Measurements from ENCODE around the gene HOXA7. TPM values are rescaled to one million over a fixed set of nuclear protein-coding genes. Genes with fewer than 3 reads are reported as not detected.

The HOXA7 gene
- total RNA-seq, 4 donors from 2014 or later = 0.26 to 9.1 (median 5.2) TPM

DNA sequence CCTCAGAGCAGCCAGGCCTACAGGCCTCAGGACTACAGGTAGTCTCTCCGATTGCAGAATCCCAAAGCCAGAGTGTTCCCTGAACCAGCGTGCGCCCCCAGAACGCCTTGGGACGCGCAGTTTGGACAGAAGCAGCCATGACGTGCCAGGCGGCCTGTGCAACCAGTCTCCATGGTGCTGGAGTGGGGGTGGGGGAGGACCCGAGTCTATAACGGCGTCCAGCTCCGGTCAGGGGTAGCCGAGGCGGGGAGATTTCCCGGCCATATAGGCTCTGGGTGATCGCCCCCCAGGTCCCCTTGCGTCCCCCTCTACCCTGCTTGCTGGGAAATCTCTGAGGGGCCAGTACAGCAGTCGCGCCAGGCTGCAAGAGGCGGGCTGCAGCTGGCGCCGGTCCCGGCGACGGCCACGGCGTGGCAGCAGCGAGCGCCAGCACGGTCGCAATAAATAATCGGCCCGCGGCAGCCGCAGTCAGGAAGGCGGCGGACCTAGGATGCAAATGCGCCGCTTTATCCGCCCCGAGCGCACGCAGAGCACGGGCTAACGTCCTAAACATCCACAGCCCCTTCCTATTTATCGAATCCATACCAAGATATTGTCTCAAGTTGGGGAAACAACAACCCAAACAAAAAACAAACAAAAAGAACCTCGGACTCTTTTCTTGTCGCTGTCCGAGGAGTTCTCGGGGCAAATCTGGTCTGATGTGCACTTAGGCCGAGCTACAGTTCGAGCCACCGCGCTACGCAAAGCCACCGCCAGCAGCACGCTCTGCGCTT lies 5.7 kb downstream of the HOXA7 start:
- Histone ChIP-seq H3K36me3 (no peaks in the 10 kb centered on the region), H3K4me1 (peaks cover 0 to 4% of the 10 kb centered on the region in 2 donors), H3K4me3 (peak overlapping the region; percentile 59 to 67), H3K27ac (peak overlapping the region; percentile 96), H3K27me3 (no peaks in the 10 kb centered on the region), H3K9me3 (no peaks in the 10 kb centered on the region)
- DNase-seq = peak; percentile 77 to 85
- TF ChIP-seq POLR2A (IDR thresholded peaks at IDR 0.05) = peak; percentile 78 to 82
- TF ChIP-seq, protein P1, sequence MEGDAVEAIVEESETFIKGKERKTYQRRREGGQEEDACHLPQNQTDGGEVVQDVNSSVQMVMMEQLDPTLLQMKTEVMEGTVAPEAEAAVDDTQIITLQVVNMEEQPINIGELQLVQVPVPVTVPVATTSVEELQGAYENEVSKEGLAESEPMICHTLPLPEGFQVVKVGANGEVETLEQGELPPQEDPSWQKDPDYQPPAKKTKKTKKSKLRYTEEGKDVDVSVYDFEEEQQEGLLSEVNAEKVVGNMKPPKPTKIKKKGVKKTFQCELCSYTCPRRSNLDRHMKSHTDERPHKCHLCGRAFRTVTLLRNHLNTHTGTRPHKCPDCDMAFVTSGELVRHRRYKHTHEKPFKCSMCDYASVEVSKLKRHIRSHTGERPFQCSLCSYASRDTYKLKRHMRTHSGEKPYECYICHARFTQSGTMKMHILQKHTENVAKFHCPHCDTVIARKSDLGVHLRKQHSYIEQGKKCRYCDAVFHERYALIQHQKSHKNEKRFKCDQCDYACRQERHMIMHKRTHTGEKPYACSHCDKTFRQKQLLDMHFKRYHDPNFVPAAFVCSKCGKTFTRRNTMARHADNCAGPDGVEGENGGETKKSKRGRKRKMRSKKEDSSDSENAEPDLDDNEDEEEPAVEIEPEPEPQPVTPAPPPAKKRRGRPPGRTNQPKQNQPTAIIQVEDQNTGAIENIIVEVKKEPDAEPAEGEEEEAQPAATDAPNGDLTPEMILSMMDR (IDR thresholded peaks at IDR 0.05) = peak; percentile 78 to 90 (median 82)
- intact Hi-C loops (cut with DNase I; ENCODE audit: low total_unique reads) = no loop called here

- Histone ChIP-seq H3K4me3 (peak overlapping the region; percentile 59 to 67), H3K27ac (peak overlapping the region; percentile 96), H3K9me3 (no peaks in the 10 kb centered on the region), H3K27me3 (no peaks in the 10 kb centered on the region), H3K4me1 (no peaks in the 10 kb centered on the region), H3K36me3 (no peaks in the 10 kb centered on the region)
- DNase-seq = peak; percentile 23 to 39
- TF ChIP-seq, protein P1 (IDR thresholded peaks at IDR 0.05) = no peak
- no peak for TF ChIP-seq POLR2A (IDR thresholded peaks at IDR 0.05)
- intact Hi-C loops (cut with DNase I; ENCODE audit: low total_unique reads) = loop anchor here (10.0 kb wide), 1 partner anchor 55 kb away; the partner anchor contains the start of gene HOXA1
Measured at GRCh38 chr7:27149842-27150567, 6.5 kb downstream of the HOXA7 start.

GRCh38 chr7:27148756-27149641 lies 7.5 kb downstream of the HOXA7 start:
- H3K36me3 ChIP-seq = no peaks in the 10 kb centered on the region
- H3K4me3 ChIP-seq = peak overlapping the region; percentile 43 to 59
- H3K4me1 ChIP-seq = no peaks in the 10 kb centered on the region
- H3K9me3 ChIP-seq = no peaks in the 10 kb centered on the region
- peak in 1 of 2 donors; percentile 38 for DNase-seq
- intact Hi-C loops (cut with DNase I; ENCODE audit: low total_unique reads) = loop anchor here (10.0 kb wide), 1 partner anchor 54 kb away; the partner anchor contains the start of gene HOXA1
- TF ChIP-seq, protein P1 (IDR thresholded peaks at IDR 0.05) = no peak
- no peak for TF ChIP-seq POLR2A (IDR thresholded peaks at IDR 0.05)
- no peaks in the 10 kb centered on the region for H3K27me3 ChIP-seq
- peak overlapping the region; percentile 96 for H3K27ac ChIP-seq

DNA sequence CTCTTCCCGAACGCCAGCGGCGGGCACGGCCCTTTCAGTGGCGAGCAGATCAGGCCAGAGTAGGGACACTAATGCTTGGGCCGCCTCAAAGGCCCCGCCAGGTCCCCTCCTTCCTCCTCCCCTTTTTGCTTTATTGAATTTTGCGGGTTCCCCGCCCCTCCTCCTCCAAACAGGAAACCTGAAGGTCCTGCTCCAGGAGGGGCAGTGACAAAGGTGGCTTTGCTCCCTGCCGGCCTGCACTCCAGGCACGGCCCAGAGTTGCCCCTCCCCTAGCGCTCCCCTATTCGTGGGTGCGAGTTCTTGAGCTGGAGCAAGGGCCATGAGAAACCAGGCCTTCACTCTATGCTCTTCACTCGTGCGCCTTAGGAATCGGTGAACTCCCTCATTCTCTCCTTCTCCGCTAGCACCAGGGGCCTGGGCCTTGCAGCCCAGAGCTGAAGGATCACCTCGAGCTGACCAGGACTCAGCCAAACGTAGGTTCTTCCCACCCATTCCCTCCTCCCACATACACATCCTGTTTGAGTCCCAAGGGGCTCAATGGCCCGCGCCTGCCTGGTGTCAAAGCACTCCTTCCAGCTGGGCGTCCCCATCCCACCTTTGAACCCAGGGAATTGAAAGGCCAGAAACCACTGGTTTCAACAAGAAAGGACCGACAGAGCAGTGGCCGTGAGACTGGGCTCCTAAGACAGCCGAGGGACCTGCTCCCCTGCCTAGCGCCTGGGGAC lies 8.3 kb downstream of the HOXA7 start:
- H3K4me3 ChIP-seq = peak overlapping the region; percentile 43 to 59
- TF ChIP-seq, protein P1 (IDR thresholded peaks at IDR 0.05) = no peak
- no peak for TF ChIP-seq POLR2A (IDR thresholded peaks at IDR 0.05)
- peak overlapping the region; percentile 96 for H3K27ac ChIP-seq
- peak; percentile 31 to 37 for DNase-seq
- no peaks in the 10 kb centered on the region for H3K36me3 ChIP-seq
- no peaks in the 10 kb centered on the region for H3K4me1 ChIP-seq
- intact Hi-C loops (cut with DNase I; ENCODE audit: low total_unique reads) = loop anchor here (10.0 kb wide), 1 partner anchor 53 kb away; the partner anchor contains the start of gene HOXA1
- no peaks in the 10 kb centered on the region for H3K27me3 ChIP-seq
- H3K9me3 ChIP-seq = no peaks in the 10 kb centered on the region
